ENCODE results near the gene CCL4.
A peak's percentile ranks its signal among the peaks of the same experiment; 100 is the strongest.

CCL4 gene

GRCh38 chr17:36070427-36070826, 33.2 kb upstream of the CCL4 start:
- Histone ChIP-seq H3K4me2 (ENCODE audit: low read depth, low read length, poor library complexity, severe bottlenecking) (no peak overlapping the region), H3K36me3 (ENCODE audit: insufficient read depth, low read length) (no peaks in the 10 kb centered on the region), H3F3A (ENCODE audit: low read depth) (no peaks in the 10 kb centered on the region), H3K9me3 (ENCODE audit: insufficient read depth, low read depth, low read length) (no peaks in the 10 kb centered on the region), H3K27me3 (ENCODE audit: insufficient read depth, low read length, poor library complexity, severe bottlenecking) (no peaks in the 10 kb centered on the region), H3K9me2 (replicated peaks; ENCODE audit: low read depth, low read length) (no peaks in the 10 kb centered on the region), H3K4me1 (ENCODE audit: insufficient read depth, low read length, poor library complexity, severe bottlenecking) (no peaks in the 10 kb centered on the region), H3K79me2 (ENCODE audit: insufficient read depth, low read length) (no peaks in the 10 kb centered on the region), H3K9ac (ENCODE audit: low read depth, low read length, poor library complexity, severe bottlenecking) (no peak overlapping the region), H3K4me3 (ENCODE audit: low read length, poor library complexity, severe bottlenecking) (no peak overlapping the region), H4K20me1 (ENCODE audit: insufficient read depth, low read length, poor library complexity, severe bottlenecking) (no peaks in the 10 kb centered on the region), H2AFZ (ENCODE audit: low read length) (no peak overlapping the region)
- no peak for TF ChIP-seq EZH2phosphoT487 (IDR thresholded peaks at IDR 0.05; ENCODE audit: borderline replicate concordance)
- TF ChIP-seq CTCF (conservative IDR thresholded peaks at IDR 0.05; ENCODE audit: low read length), result no peak

GRCh38 chr17:36071751-36072150, 31.9 kb upstream of the CCL4 start:
- H4K20me1 ChIP-seq (ENCODE audit: insufficient read depth, low read length, poor library complexity, severe bottlenecking), result no peaks in the 10 kb centered on the region
- no peak overlapping the region for H3K4me2 ChIP-seq (ENCODE audit: low read depth, low read length, poor library complexity, severe bottlenecking)
- no peaks in the 10 kb centered on the region for H3K4me1 ChIP-seq (ENCODE audit: insufficient read depth, low read length, poor library complexity, severe bottlenecking)
- H3F3A ChIP-seq (ENCODE audit: low read depth), result no peaks in the 10 kb centered on the region
- no peaks in the 10 kb centered on the region for H3K27me3 ChIP-seq (ENCODE audit: insufficient read depth, low read length, poor library complexity, severe bottlenecking)
- no peak overlapping the region for H2AFZ ChIP-seq (ENCODE audit: low read length)
- H3K79me2 ChIP-seq (ENCODE audit: insufficient read depth, low read length), result no peaks in the 10 kb centered on the region
- no peaks in the 10 kb centered on the region for H3K9me3 ChIP-seq (ENCODE audit: insufficient read depth, low read depth, low read length)
- no peak for TF ChIP-seq EZH2phosphoT487 (IDR thresholded peaks at IDR 0.05; ENCODE audit: borderline replicate concordance)
- TF ChIP-seq CTCF (conservative IDR thresholded peaks at IDR 0.05; ENCODE audit: low read length), result no peak
- no peak overlapping the region for H3K9ac ChIP-seq (ENCODE audit: low read depth, low read length, poor library complexity, severe bottlenecking)
- H3K9me2 ChIP-seq (replicated peaks; ENCODE audit: low read depth, low read length), result no peaks in the 10 kb centered on the region
- H3K4me3 ChIP-seq (ENCODE audit: low read length, poor library complexity, severe bottlenecking), result no peak overlapping the region
- no peaks in the 10 kb centered on the region for H3K36me3 ChIP-seq (ENCODE audit: insufficient read depth, low read length)

- Histone ChIP-seq H3K4me2 (ENCODE audit: low read depth, low read length, poor library complexity, severe bottlenecking) (no peak overlapping the region), H3K9me2 (replicated peaks; ENCODE audit: low read depth, low read length) (no peaks in the 10 kb centered on the region), H3K9me3 (ENCODE audit: insufficient read depth, low read depth, low read length) (no peaks in the 10 kb centered on the region), H3K4me1 (ENCODE audit: insufficient read depth, low read length, poor library complexity, severe bottlenecking) (no peaks in the 10 kb centered on the region), H2AFZ (ENCODE audit: low read length) (peak overlapping the region; percentile 22; the same call in 1 of the 2 replicates), H3K9ac (ENCODE audit: low read depth, low read length, poor library complexity, severe bottlenecking) (no peak overlapping the region), H3K4me3 (ENCODE audit: low read length, poor library complexity, severe bottlenecking) (no peak overlapping the region), H3F3A (ENCODE audit: low read depth) (no peaks in the 10 kb centered on the region), H3K79me2 (ENCODE audit: insufficient read depth, low read length) (no peaks in the 10 kb centered on the region), H4K20me1 (ENCODE audit: insufficient read depth, low read length, poor library complexity, severe bottlenecking) (no peaks in the 10 kb centered on the region), H3K27me3 (ENCODE audit: insufficient read depth, low read length, poor library complexity, severe bottlenecking) (peaks cover 1% of the 10 kb centered on the region), H3K36me3 (ENCODE audit: insufficient read depth, low read length) (no peaks in the 10 kb centered on the region)
- peak; percentile 92 for TF ChIP-seq CTCF (conservative IDR thresholded peaks at IDR 0.05; ENCODE audit: low read length)
- TF ChIP-seq EZH2phosphoT487 (IDR thresholded peaks at IDR 0.05; ENCODE audit: borderline replicate concordance), result no peak
Measured at GRCh38 chr17:36072431-36073121, 31.1 kb upstream of the CCL4 start.
